Measurements from ENCODE around the gene SLC47A1. TPM values are rescaled to one million over a fixed set of nuclear protein-coding genes. Genes with fewer than 3 reads are reported as not detected.

Gene SLC47A1
- total RNA-seq, 6 experiments from 2014 or later, result 47.5 to 182 (median 67.4) TPM

DNA sequence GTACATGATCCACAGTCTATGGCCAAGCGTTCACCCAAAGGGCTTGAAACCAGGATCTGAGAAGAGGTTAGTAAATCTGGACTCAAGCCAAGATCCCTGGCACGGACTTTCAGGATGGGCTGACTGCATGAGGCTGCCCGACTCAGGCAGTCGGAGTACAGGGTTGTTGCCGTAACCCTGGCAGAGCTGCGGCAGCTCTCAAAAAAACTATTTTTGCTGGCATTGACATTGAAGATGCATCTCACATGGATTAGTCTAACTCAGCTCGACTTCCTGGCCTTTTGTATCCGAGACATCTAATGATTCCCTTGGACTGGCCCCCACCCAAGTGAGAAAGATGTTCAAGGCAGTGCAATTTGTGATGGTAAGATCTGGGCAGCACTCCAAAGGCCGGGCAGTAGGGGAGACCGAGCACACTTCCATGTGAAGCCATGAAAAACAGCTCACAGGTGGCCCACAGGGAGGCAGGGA lies 6.2 kb downstream of the SLC47A1 start:
- peak overlapping the region in 2 of 3 donors; percentile 92 to 100 for H3K27ac ChIP-seq
- ATAC-seq, result peak; percentile 28 to 54 (median 46)
- intact Hi-C loops (cut with DNase I), result no loop called here
- H3K9me3 ChIP-seq, result no peaks in the 10 kb centered on the region
- H3K4me3 ChIP-seq, result no peak overlapping the region
- WGBS (ENCODE audit: insufficient coverage, low coverage, low lambda C conversion rate, missing lambda C conversion rate), result 21% methylated on average over 5 of the region's 10 CpGs
- no peaks in the 10 kb centered on the region for H3K27me3 ChIP-seq
- TF ChIP-seq, protein P1, sequence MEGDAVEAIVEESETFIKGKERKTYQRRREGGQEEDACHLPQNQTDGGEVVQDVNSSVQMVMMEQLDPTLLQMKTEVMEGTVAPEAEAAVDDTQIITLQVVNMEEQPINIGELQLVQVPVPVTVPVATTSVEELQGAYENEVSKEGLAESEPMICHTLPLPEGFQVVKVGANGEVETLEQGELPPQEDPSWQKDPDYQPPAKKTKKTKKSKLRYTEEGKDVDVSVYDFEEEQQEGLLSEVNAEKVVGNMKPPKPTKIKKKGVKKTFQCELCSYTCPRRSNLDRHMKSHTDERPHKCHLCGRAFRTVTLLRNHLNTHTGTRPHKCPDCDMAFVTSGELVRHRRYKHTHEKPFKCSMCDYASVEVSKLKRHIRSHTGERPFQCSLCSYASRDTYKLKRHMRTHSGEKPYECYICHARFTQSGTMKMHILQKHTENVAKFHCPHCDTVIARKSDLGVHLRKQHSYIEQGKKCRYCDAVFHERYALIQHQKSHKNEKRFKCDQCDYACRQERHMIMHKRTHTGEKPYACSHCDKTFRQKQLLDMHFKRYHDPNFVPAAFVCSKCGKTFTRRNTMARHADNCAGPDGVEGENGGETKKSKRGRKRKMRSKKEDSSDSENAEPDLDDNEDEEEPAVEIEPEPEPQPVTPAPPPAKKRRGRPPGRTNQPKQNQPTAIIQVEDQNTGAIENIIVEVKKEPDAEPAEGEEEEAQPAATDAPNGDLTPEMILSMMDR (IDR thresholded peaks at IDR 0.05), result no peak
- peaks cover 0 to 18% (median 0%) of the 10 kb centered on the region in 4 donors for H3K36me3 ChIP-seq
- DNase-seq, result peak; percentile 27 to 80 (median 68)
- peaks cover 0 to 85% (median 22%) of the 10 kb centered on the region in 4 donors for H3K4me1 ChIP-seq

DNA sequence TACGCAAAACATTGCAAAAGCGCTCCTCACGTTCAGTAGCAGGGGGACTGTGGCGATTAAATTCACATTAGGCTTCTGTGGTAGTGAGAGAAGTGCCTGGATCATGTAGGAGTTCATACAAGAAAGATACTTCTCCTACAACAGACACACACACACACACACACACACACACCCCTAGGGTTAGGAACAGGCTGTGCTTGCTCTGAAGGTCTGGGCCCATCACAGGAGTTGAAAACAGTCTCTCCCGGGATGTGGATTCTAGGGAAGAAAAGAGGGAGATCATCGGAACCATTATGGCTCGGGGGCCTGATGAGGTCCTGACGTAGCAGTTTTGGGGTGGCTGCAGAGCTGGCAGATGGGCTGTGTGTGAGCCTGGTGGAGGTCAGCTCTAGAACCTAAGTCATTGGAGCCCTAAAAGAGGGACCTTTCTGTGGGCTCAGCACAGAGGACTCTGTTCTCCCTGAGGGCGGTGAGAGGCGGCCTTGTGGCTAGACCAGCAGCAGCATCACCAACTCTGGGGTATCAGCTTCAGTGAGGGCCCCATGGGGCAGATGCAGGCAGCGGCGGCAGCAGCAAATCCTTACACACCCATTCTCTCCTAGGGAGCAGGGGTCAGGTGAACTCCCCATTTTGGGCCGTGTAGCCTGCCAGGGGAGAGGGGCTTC lies 7.2 kb downstream of the SLC47A1 start:
- ATAC-seq, result no peak
- DNase-seq, result no peak
- no peak overlapping the region for H3K4me3 ChIP-seq
- no peak for TF ChIP-seq POLR2A (IDR thresholded peaks at IDR 0.05)
- TF ChIP-seq, protein P1 (IDR thresholded peaks at IDR 0.05), result no peak
- intact Hi-C loops (cut with DNase I), result no loop called here
- H3K4me1 ChIP-seq, result peaks cover 0 to 90% (median 25%) of the 10 kb centered on the region in 4 donors
- H3K36me3 ChIP-seq, result peaks cover 0 to 20% (median 0%) of the 10 kb centered on the region in 4 donors
- WGBS (ENCODE audit: insufficient coverage, low coverage, low lambda C conversion rate, missing lambda C conversion rate), result 92% methylated on average over 6 of the region's 13 CpGs
- no peaks in the 10 kb centered on the region for H3K27me3 ChIP-seq
- peak overlapping the region in 1 of 3 donors; percentile 100 for H3K27ac ChIP-seq
- no peaks in the 10 kb centered on the region for H3K9me3 ChIP-seq

GRCh38 chr17:19541445-19541844 lies 7.8 kb downstream of the SLC47A1 start:
- Histone ChIP-seq H3K36me3 (peaks cover 0 to 20% (median 0%) of the 10 kb centered on the region in 4 donors), H3K4me1 (peaks cover 0 to 90% (median 28%) of the 10 kb centered on the region in 4 donors), H3K4me3 (no peak overlapping the region), H3K9me3 (no peaks in the 10 kb centered on the region), H3K27ac (peak overlapping the region in 1 of 3 donors; percentile 100), H3K27me3 (no peaks in the 10 kb centered on the region)
- intact Hi-C loops (cut with DNase I), result no loop called here
- TF ChIP-seq, protein P1 (IDR thresholded peaks at IDR 0.05), result no peak
- TF ChIP-seq POLR2A (IDR thresholded peaks at IDR 0.05), result no peak
- ATAC-seq (no peak), DNase-seq (no peak)
- WGBS (ENCODE audit: insufficient coverage, low coverage, low lambda C conversion rate, missing lambda C conversion rate), result 0% methylated on average over 1 of the region's 6 CpGs

DNA sequence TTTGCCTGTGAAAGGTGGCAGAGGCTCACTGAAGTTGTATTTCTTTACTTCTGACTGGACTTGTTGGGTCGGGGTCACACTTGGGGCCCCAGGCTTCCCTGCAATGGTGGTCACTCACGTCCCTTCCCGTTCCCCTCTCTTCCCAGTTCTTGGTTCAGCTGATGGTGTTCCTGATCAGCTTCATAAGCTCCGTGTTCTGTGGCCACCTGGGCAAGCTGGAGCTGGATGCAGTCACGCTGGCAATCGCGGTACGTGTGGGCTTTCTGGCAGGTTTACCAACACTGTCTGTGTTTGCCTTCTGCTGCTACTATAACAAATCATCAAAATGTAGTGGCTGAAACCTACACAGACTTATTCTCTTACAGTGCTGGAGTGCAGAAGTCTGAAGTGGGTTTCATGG lies 8.6 kb downstream of the SLC47A1 start:
- ATAC-seq (no peak), DNase-seq (no peak)
- Histone ChIP-seq H3K4me3 (no peak overlapping the region), H3K27ac (peak overlapping the region in 1 of 3 donors; percentile 100), H3K27me3 (no peaks in the 10 kb centered on the region), H3K4me1 (peaks cover 0 to 90% (median 31%) of the 10 kb centered on the region in 4 donors), H3K36me3 (peaks cover 0 to 20% (median 0%) of the 10 kb centered on the region in 4 donors), H3K9me3 (no peaks in the 10 kb centered on the region)
- TF ChIP-seq, protein P1 (IDR thresholded peaks at IDR 0.05), result no peak
- TF ChIP-seq POLR2A (IDR thresholded peaks at IDR 0.05), result no peak
- intact Hi-C loops (cut with DNase I), result no loop called here
- WGBS (ENCODE audit: insufficient coverage, low coverage, low lambda C conversion rate, missing lambda C conversion rate), result no CpG with 5 or more reads among the region's 8 CpGs
